ENCODE measurements around the gene ATP10A.

DNA sequence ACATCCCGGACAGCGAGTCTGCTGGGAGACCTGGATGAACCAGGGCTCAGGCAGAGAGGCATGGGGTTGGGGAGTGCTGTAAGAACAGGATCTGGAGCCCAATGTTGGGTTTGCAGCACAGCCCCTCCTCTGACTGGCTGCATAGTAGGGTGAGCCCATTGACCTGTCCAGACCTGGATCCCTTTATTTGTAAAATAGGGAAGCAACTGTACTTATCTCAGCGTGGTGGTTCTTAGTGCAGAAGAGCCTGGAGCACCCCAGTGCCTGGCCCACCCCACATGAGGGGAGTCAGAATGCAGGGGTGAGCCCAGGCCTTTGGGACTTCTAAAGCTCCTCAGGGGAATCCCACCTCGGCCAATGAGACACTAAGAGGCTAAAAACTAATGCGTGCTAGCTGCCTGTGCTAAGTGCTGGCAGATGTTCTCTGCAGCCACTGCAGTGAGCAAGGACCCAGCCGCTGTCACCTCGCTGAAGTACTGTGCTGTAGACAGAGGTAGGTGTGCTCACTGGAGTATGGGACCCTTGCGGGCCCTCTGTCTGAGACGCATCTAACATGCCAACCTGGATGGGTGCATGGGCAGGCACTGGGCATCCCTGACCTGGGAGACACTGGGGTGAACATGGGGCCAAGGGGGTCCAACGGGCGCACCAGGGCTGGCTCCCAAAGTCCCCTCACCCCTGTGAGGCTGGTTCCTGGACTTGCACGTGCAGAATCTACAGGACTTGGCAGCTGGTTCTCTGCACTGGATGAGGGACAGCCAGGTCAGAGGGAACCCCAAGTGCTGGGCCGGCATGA, 95.6 kb downstream of the ATP10A start:
- TF ChIP-seq, protein P1, sequence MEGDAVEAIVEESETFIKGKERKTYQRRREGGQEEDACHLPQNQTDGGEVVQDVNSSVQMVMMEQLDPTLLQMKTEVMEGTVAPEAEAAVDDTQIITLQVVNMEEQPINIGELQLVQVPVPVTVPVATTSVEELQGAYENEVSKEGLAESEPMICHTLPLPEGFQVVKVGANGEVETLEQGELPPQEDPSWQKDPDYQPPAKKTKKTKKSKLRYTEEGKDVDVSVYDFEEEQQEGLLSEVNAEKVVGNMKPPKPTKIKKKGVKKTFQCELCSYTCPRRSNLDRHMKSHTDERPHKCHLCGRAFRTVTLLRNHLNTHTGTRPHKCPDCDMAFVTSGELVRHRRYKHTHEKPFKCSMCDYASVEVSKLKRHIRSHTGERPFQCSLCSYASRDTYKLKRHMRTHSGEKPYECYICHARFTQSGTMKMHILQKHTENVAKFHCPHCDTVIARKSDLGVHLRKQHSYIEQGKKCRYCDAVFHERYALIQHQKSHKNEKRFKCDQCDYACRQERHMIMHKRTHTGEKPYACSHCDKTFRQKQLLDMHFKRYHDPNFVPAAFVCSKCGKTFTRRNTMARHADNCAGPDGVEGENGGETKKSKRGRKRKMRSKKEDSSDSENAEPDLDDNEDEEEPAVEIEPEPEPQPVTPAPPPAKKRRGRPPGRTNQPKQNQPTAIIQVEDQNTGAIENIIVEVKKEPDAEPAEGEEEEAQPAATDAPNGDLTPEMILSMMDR (IDR thresholded peaks at IDR 0.05) = no peak
- no peak for TF ChIP-seq POLR2A (IDR thresholded peaks at IDR 0.05)

Data from adrenal gland (tissue), 5 donors.